Activated CD8-positive, alpha-beta memory T cell treated with anti-CD3 and anti-CD28 coated beads for 36 hours (primary cell): ENCODE results near the gene UBE2G2. TPM values are rescaled to one million over a fixed set of nuclear protein-coding genes. Genes with fewer than 3 reads are reported as not detected.

Experiments
- CTCF ChIA-PET: fragments of 350-600 bp; sonication (Branson Sonifier 250); formaldehyde crosslinking; loops from one replicate; lab custom pipeline; 2021; ENCODE audit warnings: antibody characterized with exemption; lab: Charles Lee
- POLR2A ChIA-PET: fragments of 350-600 bp; sonication (Branson Sonifier 250); formaldehyde crosslinking; loops from one replicate; lab custom pipeline; 2021; ENCODE audit warnings: antibody characterized with exemption; lab: Charles Lee
- total RNA-seq, 2 experiments: library from RNA; stranded (reverse); gene quantifications; one replicate each; pipeline ENCODE4 v1.2.3, GENCODE V29; 2021

The UBE2G2 gene
- total RNA-seq, 2 experiments from 2014 or later: 119 to 121 TPM

GRCh38 chr21:44727757-44728156, 73.9 kb downstream of the UBE2G2 start:
- CTCF ChIA-PET: no interaction called here
- POLR2A ChIA-PET: no interaction called here

GRCh38 chr21:44727321-44727720, 74.3 kb downstream of the UBE2G2 start:
- ChIA-PET CTCF (no interaction called here), POLR2A (no interaction called here)

GRCh38 chr21:44726826-44727225, 74.8 kb downstream of the UBE2G2 start:
- POLR2A ChIA-PET: no interaction called here
- CTCF ChIA-PET: interaction anchor here (1.1 kb wide), 1 partner anchor 216 kb away, joined by 3 read pairs; no protein-coding TSS in a partner anchor

- ChIA-PET CTCF (no interaction called here), POLR2A (no interaction called here)
Observed at GRCh38 chr21:44724926-44725325, 76.7 kb downstream of the UBE2G2 start.

- POLR2A ChIA-PET: no interaction called here
- CTCF ChIA-PET: no interaction called here
Observed at GRCh38 chr21:44724196-44724595, 77.4 kb downstream of the UBE2G2 start.

- CTCF ChIA-PET: no interaction called here
- POLR2A ChIA-PET: no interaction called here
Observed at GRCh38 chr21:44723177-44724131, 78.2 kb downstream of the UBE2G2 start.

GRCh38 chr21:44722731-44723130, 78.9 kb downstream of the UBE2G2 start:
- ChIA-PET POLR2A (no interaction called here), CTCF (no interaction called here)

- CTCF ChIA-PET: interaction anchor here (0.9 kb wide), 1 partner anchor 15 kb away, joined by 3 read pairs; no protein-coding TSS in a partner anchor
- POLR2A ChIA-PET: no interaction called here
Observed at GRCh38 chr21:44720170-44720569, 81.5 kb downstream of the UBE2G2 start.

Other genes with a start within 250 kb of the UBE2G2 start
- gene KRTAP10-3, start 243.0 kb downstream of the UBE2G2 start, total RNA-seq: not detected
- not detected for gene KRTAP10-4, start 228.1 kb downstream of the UBE2G2 start, total RNA-seq
- not detected for gene KRTAP10-5, start 221.2 kb downstream of the UBE2G2 start, total RNA-seq
- not detected for gene KRTAP10-6, start 209.3 kb downstream of the UBE2G2 start, total RNA-seq
- gene KRTAP10-7, start 201.2 kb downstream of the UBE2G2 start, total RNA-seq: not detected
- not detected for gene KRTAP10-8, start 189.7 kb downstream of the UBE2G2 start, total RNA-seq
- not detected for gene KRTAP10-9, start 174.7 kb downstream of the UBE2G2 start, total RNA-seq
- gene KRTAP10-10, start 164.5 kb downstream of the UBE2G2 start, total RNA-seq: not detected
- gene KRTAP10-11, start 155.4 kb downstream of the UBE2G2 start, total RNA-seq: not detected
- gene KRTAP12-4, start 147.2 kb downstream of the UBE2G2 start, total RNA-seq: not detected
- gene KRTAP12-3, start 143.9 kb downstream of the UBE2G2 start, total RNA-seq: not detected
- gene KRTAP12-2, start 134.9 kb downstream of the UBE2G2 start, total RNA-seq: not detected
- not detected for gene KRTAP12-1, start 119.7 kb downstream of the UBE2G2 start, total RNA-seq
- gene KRTAP10-12, start 104.6 kb downstream of the UBE2G2 start, total RNA-seq: not detected
- gene TSPEAR, start 90.2 kb downstream of the UBE2G2 start, total RNA-seq: not detected
- gene SUMO3, start 16.2 kb upstream of the UBE2G2 start, total RNA-seq: 10 to 100 TPM; 81.6 to 83.1 TPM
- 10 to 100 TPM; 42.3 to 45.3 TPM for gene PTTG1IP, start 71.9 kb upstream of the UBE2G2 start, total RNA-seq
- 100 to 1,000 TPM; 197 to 216 TPM for gene ITGB2, start 119.1 kb upstream of the UBE2G2 start, total RNA-seq
- 10 to 100 TPM; 77.1 to 83.3 TPM for gene SLX9, start 138.2 kb upstream of the UBE2G2 start, total RNA-seq